H9 (cell line): ENCODE measurements around the gene ACAP2. TPM values are rescaled to one million over a fixed set of nuclear protein-coding genes. Genes with fewer than 3 reads are reported as not detected.

Experiments used
- DNase-seq: peaks from one replicate; pipeline ENCODE4 v3.0.0-alpha.2; 2017
- H2AFZ ChIP-seq: one replicate; pipeline ENCODE4 v1.6.1; 2013; ENCODE audit warnings: mild to moderate bottlenecking, low read length, control low read depth, moderate library complexity
- H2AK5ac ChIP-seq: 2 replicates; pipeline ENCODE4 v1.6.1; 2013; ENCODE audit warnings: low read length, control low read depth, mixed read lengths; ENCODE audit not compliant: insufficient read length
- H2BK120ac ChIP-seq: one replicate; pipeline ENCODE4 v1.6.1; 2013; ENCODE audit warnings: low read depth, mild to moderate bottlenecking, low read length, control low read depth, inconsistent platforms; ENCODE audit not compliant: poor library complexity, severe bottlenecking
- H2BK12ac ChIP-seq: 2 replicates; pipeline ENCODE4 v1.6.1; 2013; ENCODE audit warnings: low read length, control low read depth, mixed read lengths, low read depth; ENCODE audit not compliant: insufficient read length
- H2BK15ac ChIP-seq: 2 replicates; pipeline ENCODE4 v1.6.1; 2013; ENCODE audit warnings: low read depth, low read length, control low read depth
- H2BK20ac ChIP-seq: one replicate; pipeline ENCODE4 v1.6.1; 2013; ENCODE audit warnings: low read depth, mild to moderate bottlenecking, low read length, control low read depth, inconsistent platforms; ENCODE audit not compliant: poor library complexity, severe bottlenecking
- H2BK5ac ChIP-seq: 2 replicates; pipeline ENCODE4 v1.6.1; 2013; ENCODE audit warnings: low read length, control low read depth, mixed read lengths; ENCODE audit not compliant: insufficient read length
- H3K14ac ChIP-seq: 2 replicates; pipeline ENCODE4 v1.6.1; 2013; ENCODE audit warnings: low read length, control low read depth; ENCODE audit not compliant: insufficient read depth
- H3K18ac ChIP-seq: 2 replicates; pipeline ENCODE4 v1.6.1; 2013; ENCODE audit warnings: low read depth, mild to moderate bottlenecking, mixed read lengths, low read length, control low read depth; ENCODE audit not compliant: insufficient read length
- H3K23ac ChIP-seq: 2 replicates; pipeline ENCODE4 v1.6.1; 2013; ENCODE audit warnings: low read length, control low read depth, mixed read lengths, low read depth; ENCODE audit not compliant: insufficient read length
- H3K23me2 ChIP-seq: 2 replicates; pipeline ENCODE4 v1.6.1; 2013; ENCODE audit warnings: low read depth, mild to moderate bottlenecking, mixed read lengths, low read length, control low read depth; ENCODE audit not compliant: insufficient read length, poor library complexity, severe bottlenecking
- H3K27ac ChIP-seq: 2 replicates; pipeline ENCODE4 v1.5.1; 2013; ENCODE audit warnings: low read length, control low read depth, mixed read lengths, low read depth; ENCODE audit not compliant: insufficient read length
- H3K27me3 ChIP-seq: 2 replicates; pipeline ENCODE4 v1.6.1; 2013; ENCODE audit warnings: low read length, control low read depth, inconsistent platforms; ENCODE audit not compliant: insufficient read depth
- H3K4ac ChIP-seq: 2 replicates; pipeline ENCODE4 v1.6.1; 2013; ENCODE audit warnings: low read depth, mild to moderate bottlenecking, control low read depth, inconsistent platforms, low read length, moderate library complexity
- H3K4me1 ChIP-seq: 2 replicates; pipeline ENCODE4 v1.6.1; 2013; ENCODE audit warnings: low read length, control low read depth, inconsistent platforms; ENCODE audit not compliant: insufficient read depth
- H3K4me2 ChIP-seq: 2 replicates; pipeline ENCODE4 v1.6.1; 2013; ENCODE audit warnings: low read length, control low read depth, mixed read lengths; ENCODE audit not compliant: insufficient read length, insufficient read depth
- H3K56ac ChIP-seq: 2 replicates; pipeline ENCODE4 v1.6.1; 2013; ENCODE audit warnings: low read depth, mild to moderate bottlenecking, mixed read lengths, low read length, control low read depth; ENCODE audit not compliant: insufficient read length
- H3K79me1 ChIP-seq: 2 replicates; pipeline ENCODE4 v1.6.1; 2013; ENCODE audit warnings: low read depth, mild to moderate bottlenecking, moderate library complexity, low read length, control low read depth, inconsistent platforms; ENCODE audit not compliant: insufficient read depth, poor library complexity, severe bottlenecking
- H3K79me2 ChIP-seq: 2 replicates; pipeline ENCODE4 v1.6.1; 2013; ENCODE audit warnings: low read length, control low read depth, inconsistent platforms; ENCODE audit not compliant: insufficient read depth
- H3K9ac ChIP-seq: 2 replicates; pipeline ENCODE4 v1.6.1; 2013; ENCODE audit warnings: low read length, control low read depth, mixed read lengths; ENCODE audit not compliant: insufficient read length; ENCODE audit errors: extremely low read depth
- H3K9me3 ChIP-seq: one replicate; pipeline ENCODE4 v1.6.1; 2013; ENCODE audit warnings: low read depth, low read length, inconsistent platforms; ENCODE audit not compliant: control insufficient read depth
- H3T11ph ChIP-seq: one replicate; pipeline ENCODE4 v1.6.1; 2013; ENCODE audit warnings: mild to moderate bottlenecking, low read length, control low read depth, inconsistent platforms
- H4K20me1 ChIP-seq: one replicate; pipeline ENCODE4 v1.6.1; 2013; ENCODE audit not compliant: control insufficient read depth, insufficient read length, insufficient read depth
- H4K5ac ChIP-seq: 2 replicates; pipeline ENCODE4 v1.6.1; 2013; ENCODE audit warnings: low read depth, mild to moderate bottlenecking, mixed read lengths, low read length, control low read depth; ENCODE audit not compliant: insufficient read length
- H4K8ac ChIP-seq: replicated peaks from 2 replicates; pipeline ENCODE4 v1.6.1; 2013; ENCODE audit warnings: low read length, control low read depth, mixed read lengths, low read depth; ENCODE audit not compliant: insufficient read length
- H4K91ac ChIP-seq: 2 replicates; pipeline ENCODE4 v1.6.1; 2013; ENCODE audit warnings: low read depth, mild to moderate bottlenecking, moderate library complexity, mixed read lengths, low read length, control low read depth; ENCODE audit not compliant: insufficient read length
- H3K27ac Mint-ChIP-seq, 3 experiments: 2 replicates in 2 of 3; 3 replicates in 1 of 3; pipeline ENCODE4 v1.8.0; 2020 to 2021; ENCODE audit warnings: mixed read lengths in 3 of 3, mild to moderate bottlenecking in 1 of 3, moderate library complexity in 1 of 3
- H3K27me3 Mint-ChIP-seq: 2 replicates; pipeline ENCODE4 v1.8.0; 2021; ENCODE audit warnings: low read depth, mild to moderate bottlenecking, moderate library complexity, mixed read lengths
- H3K36me3 Mint-ChIP-seq, 3 experiments: 2 replicates in 2 of 3; 3 replicates in 1 of 3; pipeline ENCODE4 v1.8.0; 2020 to 2021; ENCODE audit warnings: low read depth in 3 of 3, mixed read lengths in 3 of 3; ENCODE audit not compliant: insufficient read depth in 1 of 3
- H3K4me1 Mint-ChIP-seq, 2 experiments: 2 replicates each; pipeline ENCODE4 v1.8.0; 2020; ENCODE audit warnings: mixed read lengths in 2 of 2
- H3K4me3 Mint-ChIP-seq, 2 experiments: 2 replicates in 1 of 2; 3 replicates in 1 of 2; pipeline ENCODE4 v1.8.0; 2020 to 2021; ENCODE audit warnings: mild to moderate bottlenecking in 2 of 2, mixed read lengths in 2 of 2, moderate library complexity in 1 of 2
- H3K9me3 Mint-ChIP-seq, 2 experiments: 2 replicates in 1 of 2; 3 replicates in 1 of 2; pipeline ENCODE4 v1.8.0; 2020; ENCODE audit warnings: mild to moderate bottlenecking in 2 of 2, mixed read lengths in 2 of 2, moderate library complexity in 1 of 2
- WGBS: extraction: QIAGEN DNeasy Blood & Tissue Kit; methylation state at CpG from one replicate; pipeline ENCODE4 v1.1.7; 2013; ENCODE audit warnings: missing lambda C conversion rate, low lambda C conversion rate, mixed read lengths; ENCODE audit not compliant: insufficient read length; ENCODE audit errors: extremely low coverage; 5-methylcytosine and 5-hydroxymethylcytosine counted together
- total RNA-seq: library from RNA; stranded (reverse); gene quantifications from 2 replicates; pipeline ENCODE4 v1.2.1, GENCODE V29; 2021
- TF ChIP-seq, protein P1 (sequence below): fragments of 200-600 bp; sonication (generic); conservative IDR thresholded peaks from 3 replicates; pipeline ENCODE4 v1.8.0; 2021; ENCODE audit warnings: antibody characterized with exemption, mild to moderate bottlenecking

Gene ACAP2
- total RNA-seq, 1 experiment from 2014 or later, result 30.8 TPM

- Histone ChIP-seq H3K4me1 (peaks cover 4% of the 10 kb centered on the region; the same call in 1 of the 2 replicates), H2AFZ (no peak overlapping the region), H2AK5ac (no peak overlapping the region), H3K9ac (no peak overlapping the region), H4K91ac (no peak overlapping the region), H3K23ac (no peak overlapping the region), H3T11ph (no peak overlapping the region), H3K9me3 (no peaks in the 10 kb centered on the region), H2BK5ac (no peak overlapping the region), H3K27me3 (no peaks in the 10 kb centered on the region), H2BK15ac (no peak overlapping the region), H2BK20ac (no peak overlapping the region), H4K5ac (no peak overlapping the region), H3K56ac (no peak overlapping the region), H4K8ac (no peak overlapping the region), H4K20me1 (no peaks in the 10 kb centered on the region), H2BK120ac (no peak overlapping the region), H3K4me2 (no peak overlapping the region), H3K79me2 (peaks cover 9% of the 10 kb centered on the region; the same call in 1 of the 2 replicates), H3K23me2 (peaks cover 8% of the 10 kb centered on the region), H3K27ac (no peak overlapping the region), H3K14ac (no peak overlapping the region), H2BK12ac (no peak overlapping the region), H3K4ac (no peak overlapping the region), H3K18ac (no peak overlapping the region), H3K79me1 (no peaks in the 10 kb centered on the region)
- Mint-ChIP-seq H3K4me3 (no peak overlapping the region), H3K36me3 (no peaks in the 10 kb centered on the region; a peak in 1 of 7 replicates), H3K27ac (peak overlapping the region in 1 of 3 experiments; percentile 56; a peak in 1 of 7 replicates), H3K4me1 (peaks cover 35 to 42% of the 10 kb centered on the region in 2 experiments), H3K9me3 (peaks cover 0 to 3% of the 10 kb centered on the region in 2 experiments; a peak in 1 of 5 replicates), H3K27me3 (no peaks in the 10 kb centered on the region; the same call in 1 of the 2 replicates)
- no peak for DNase-seq
- TF ChIP-seq, protein P1, sequence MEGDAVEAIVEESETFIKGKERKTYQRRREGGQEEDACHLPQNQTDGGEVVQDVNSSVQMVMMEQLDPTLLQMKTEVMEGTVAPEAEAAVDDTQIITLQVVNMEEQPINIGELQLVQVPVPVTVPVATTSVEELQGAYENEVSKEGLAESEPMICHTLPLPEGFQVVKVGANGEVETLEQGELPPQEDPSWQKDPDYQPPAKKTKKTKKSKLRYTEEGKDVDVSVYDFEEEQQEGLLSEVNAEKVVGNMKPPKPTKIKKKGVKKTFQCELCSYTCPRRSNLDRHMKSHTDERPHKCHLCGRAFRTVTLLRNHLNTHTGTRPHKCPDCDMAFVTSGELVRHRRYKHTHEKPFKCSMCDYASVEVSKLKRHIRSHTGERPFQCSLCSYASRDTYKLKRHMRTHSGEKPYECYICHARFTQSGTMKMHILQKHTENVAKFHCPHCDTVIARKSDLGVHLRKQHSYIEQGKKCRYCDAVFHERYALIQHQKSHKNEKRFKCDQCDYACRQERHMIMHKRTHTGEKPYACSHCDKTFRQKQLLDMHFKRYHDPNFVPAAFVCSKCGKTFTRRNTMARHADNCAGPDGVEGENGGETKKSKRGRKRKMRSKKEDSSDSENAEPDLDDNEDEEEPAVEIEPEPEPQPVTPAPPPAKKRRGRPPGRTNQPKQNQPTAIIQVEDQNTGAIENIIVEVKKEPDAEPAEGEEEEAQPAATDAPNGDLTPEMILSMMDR, result no peak
- no CpG with 5 or more reads among the region's 2 CpGs for WGBS
These were observed 3.1 kb upstream of the ACAP2 start for GRCh38 chr3:195445885-195446284.
